Endodermal cell (in vitro differentiated cells): ENCODE results near the gene TXK. TPM values are rescaled to one million over a fixed set of nuclear protein-coding genes. Genes with fewer than 3 reads are reported as not detected.

Experiments
- DNase-seq: peaks from one replicate; pipeline ENCODE4 v3.0.0-alpha.2; 2017
- H3K27ac ChIP-seq: 2 replicates; pipeline ENCODE4 v1.5.1; 2013; ENCODE audit warnings: mild to moderate bottlenecking, low read depth, low read length, moderate library complexity
- H3K27me3 ChIP-seq: 2 replicates; pipeline ENCODE4 v1.6.1; 2013; ENCODE audit warnings: mild to moderate bottlenecking, low read length, moderate library complexity; ENCODE audit not compliant: insufficient read depth, control insufficient read depth, poor library complexity, severe bottlenecking
- H3K36me3 ChIP-seq: 2 replicates; pipeline ENCODE4 v1.7.0; 2013; ENCODE audit warnings: mild to moderate bottlenecking, low read length, moderate library complexity; ENCODE audit not compliant: control insufficient read depth, insufficient read depth
- H3K4me1 ChIP-seq: one replicate; pipeline ENCODE4 v1.7.0; 2013; ENCODE audit warnings: low read length; ENCODE audit not compliant: control insufficient read depth, insufficient read depth
- H3K4me3 ChIP-seq: 2 replicates; pipeline ENCODE4 v1.5.1; 2013; ENCODE audit warnings: mild to moderate bottlenecking, low read length, moderate library complexity
- H3K9ac ChIP-seq: 2 replicates; pipeline ENCODE4 v1.6.1; 2013; ENCODE audit warnings: mild to moderate bottlenecking, low read length, moderate library complexity; ENCODE audit not compliant: poor library complexity, severe bottlenecking; ENCODE audit errors: extremely low read depth
- H3K9me3 ChIP-seq: 2 replicates; pipeline ENCODE4 v1.6.1; 2013; ENCODE audit warnings: mild to moderate bottlenecking, low read length, moderate library complexity; ENCODE audit not compliant: control insufficient read depth
- H3K27ac Mint-ChIP-seq: 2 replicates; pipeline ENCODE4 v1.8.0; 2020; ENCODE audit warnings: mixed read lengths
- H3K27me3 Mint-ChIP-seq: 2 replicates; pipeline ENCODE4 v1.8.0; 2021; ENCODE audit warnings: mild to moderate bottlenecking, mixed read lengths; ENCODE audit not compliant: insufficient read depth
- H3K36me3 Mint-ChIP-seq: 2 replicates; pipeline ENCODE4 v1.8.0; 2020; ENCODE audit warnings: low read depth, mixed read lengths
- H3K4me1 Mint-ChIP-seq: 2 replicates; pipeline ENCODE4 v1.8.0; 2020; ENCODE audit warnings: mixed read lengths
- H3K4me3 Mint-ChIP-seq: 2 replicates; pipeline ENCODE4 v1.8.0; 2020; ENCODE audit warnings: mild to moderate bottlenecking, moderate library complexity, mixed read lengths
- H3K9me3 Mint-ChIP-seq: 2 replicates; pipeline ENCODE4 v1.8.0; 2020; ENCODE audit warnings: mild to moderate bottlenecking, mixed read lengths
- WGBS, 2 experiments: methylation state at CpG; one replicate each; pipeline versions ENCODE4 v1.1.5 to v1.1.7; 2013; ENCODE audit warnings: missing lambda C conversion rate in 2 of 2, mixed read lengths in 1 of 2; ENCODE audit not compliant: insufficient coverage in 1 of 2, insufficient read length in 1 of 2; 5-methylcytosine and 5-hydroxymethylcytosine counted together
- total RNA-seq, 2 donors: library from RNA; stranded (reverse); fragmentation: NEBNext Ultra II Directional in 1 of 2; extraction: Animal tissue kit (Norgen Biotek cat#: 25700) in 1 of 2; gene quantifications; 2 replicates in 1 of 2; 3 replicates in 1 of 2; pipeline ENCODE4 v1.2.1, GENCODE V29; 2021
- TF ChIP-seq, protein P1 (sequence below): fragments of 200-600 bp; sonication (generic); conservative IDR thresholded peaks from 2 replicates; pipeline ENCODE4 v1.5.0; 2021; ENCODE audit warnings: antibody characterized with exemption, mild to moderate bottlenecking

Gene TXK
- total RNA-seq, 2 donors from 2014 or later: 0.66 to 0.68 TPM

DNA sequence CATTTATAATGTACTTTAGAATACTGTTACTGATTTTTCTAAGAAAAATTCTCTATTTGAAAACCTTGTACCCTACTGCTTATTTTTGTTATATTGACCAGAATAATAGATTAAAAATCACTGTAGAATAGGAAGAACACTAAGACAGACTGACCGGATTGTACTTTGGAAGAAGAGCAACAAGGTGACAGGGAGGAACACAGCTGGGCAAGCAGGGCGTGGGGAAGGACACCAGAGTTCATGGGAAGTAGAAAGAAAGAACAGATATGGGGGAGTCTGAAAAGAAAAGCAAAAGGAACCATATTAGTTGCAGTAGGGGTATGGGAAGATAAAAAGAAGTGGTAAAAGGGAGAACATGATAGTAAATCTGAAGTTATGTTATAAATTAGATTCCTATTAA lies 38.6 kb downstream of the TXK start:
- Histone ChIP-seq H3K36me3 (no peaks in the 10 kb centered on the region), H3K4me1 (peaks cover 3% of the 10 kb centered on the region), H3K4me3 (no peak overlapping the region), H3K9ac (no peak overlapping the region), H3K9me3 (no peaks in the 10 kb centered on the region), H3K27me3 (no peaks in the 10 kb centered on the region), H3K27ac (no peak overlapping the region)
- TF ChIP-seq, protein P1, sequence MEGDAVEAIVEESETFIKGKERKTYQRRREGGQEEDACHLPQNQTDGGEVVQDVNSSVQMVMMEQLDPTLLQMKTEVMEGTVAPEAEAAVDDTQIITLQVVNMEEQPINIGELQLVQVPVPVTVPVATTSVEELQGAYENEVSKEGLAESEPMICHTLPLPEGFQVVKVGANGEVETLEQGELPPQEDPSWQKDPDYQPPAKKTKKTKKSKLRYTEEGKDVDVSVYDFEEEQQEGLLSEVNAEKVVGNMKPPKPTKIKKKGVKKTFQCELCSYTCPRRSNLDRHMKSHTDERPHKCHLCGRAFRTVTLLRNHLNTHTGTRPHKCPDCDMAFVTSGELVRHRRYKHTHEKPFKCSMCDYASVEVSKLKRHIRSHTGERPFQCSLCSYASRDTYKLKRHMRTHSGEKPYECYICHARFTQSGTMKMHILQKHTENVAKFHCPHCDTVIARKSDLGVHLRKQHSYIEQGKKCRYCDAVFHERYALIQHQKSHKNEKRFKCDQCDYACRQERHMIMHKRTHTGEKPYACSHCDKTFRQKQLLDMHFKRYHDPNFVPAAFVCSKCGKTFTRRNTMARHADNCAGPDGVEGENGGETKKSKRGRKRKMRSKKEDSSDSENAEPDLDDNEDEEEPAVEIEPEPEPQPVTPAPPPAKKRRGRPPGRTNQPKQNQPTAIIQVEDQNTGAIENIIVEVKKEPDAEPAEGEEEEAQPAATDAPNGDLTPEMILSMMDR: no peak
- Mint-ChIP-seq H3K4me1 (peaks cover 16% of the 10 kb centered on the region), H3K4me3 (no peak overlapping the region), H3K36me3 (no peaks in the 10 kb centered on the region), H3K27me3 (no peaks in the 10 kb centered on the region), H3K9me3 (no peaks in the 10 kb centered on the region), H3K27ac (no peak overlapping the region)
- WGBS, 2 experiments: 84 to 88% methylated on average over 2 of the region's 2 CpGs
- DNase-seq: no peak

DNA sequence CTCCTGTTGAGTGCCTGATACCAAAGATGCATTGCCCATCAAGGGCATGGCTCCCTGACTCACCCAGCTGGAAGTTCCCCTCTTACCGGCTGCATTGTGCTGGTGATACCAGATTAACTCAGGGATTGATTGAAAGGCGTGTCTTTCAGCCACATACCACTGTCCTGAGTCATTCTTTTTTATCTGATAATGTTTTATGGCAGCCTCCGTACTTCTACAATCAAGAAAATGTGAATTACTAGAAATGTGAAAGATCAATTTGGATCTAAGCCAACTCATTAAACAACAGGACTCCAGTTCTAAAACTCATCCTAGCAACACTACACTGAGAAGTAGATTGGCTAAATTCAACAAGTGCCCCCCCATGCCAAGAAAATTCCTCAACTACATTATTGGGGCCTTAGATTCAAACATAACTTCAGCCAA lies 40.0 kb downstream of the TXK start:
- DNase-seq: peak; percentile 61
- H3K4me3 Mint-ChIP-seq: no peak overlapping the region

DNA sequence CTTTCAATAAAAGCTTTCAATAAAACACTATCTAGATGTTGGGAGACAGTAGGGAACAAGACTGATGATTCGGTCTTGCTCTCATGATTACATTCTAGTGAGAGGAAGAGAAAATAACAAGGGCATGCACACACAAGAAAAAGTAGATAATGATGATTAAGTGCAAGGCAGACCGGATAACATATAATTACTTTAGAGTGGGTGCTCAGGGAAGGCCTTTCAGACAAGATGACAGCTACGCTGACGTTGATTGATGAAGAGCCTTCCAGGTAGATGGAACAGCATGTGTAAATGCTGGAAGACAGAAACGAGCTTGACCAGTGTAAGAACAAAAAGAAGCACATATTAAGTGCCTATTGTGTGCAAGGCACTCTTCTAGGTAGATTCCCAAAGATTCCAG lies 43.4 kb downstream of the TXK start:
- peaks cover 1% of the 10 kb centered on the region for H3K9me3 Mint-ChIP-seq
- peaks cover 3% of the 10 kb centered on the region for H3K4me1 ChIP-seq
- no peaks in the 10 kb centered on the region for H3K36me3 ChIP-seq
- no peak overlapping the region for H3K4me3 Mint-ChIP-seq
- TF ChIP-seq, protein P1: no peak
- no peak overlapping the region for H3K27ac Mint-ChIP-seq
- H3K4me3 ChIP-seq: no peak overlapping the region
- no peaks in the 10 kb centered on the region for H3K9me3 ChIP-seq
- H3K27me3 ChIP-seq: no peaks in the 10 kb centered on the region
- no peak for DNase-seq
- H3K4me1 Mint-ChIP-seq: peaks cover 16% of the 10 kb centered on the region
- no peaks in the 10 kb centered on the region for H3K27me3 Mint-ChIP-seq
- H3K9ac ChIP-seq: no peak overlapping the region
- 94 to 95% methylated on average over 5 of the region's 5 CpGs for WGBS, 2 experiments
- no peak overlapping the region for H3K27ac ChIP-seq
- H3K36me3 Mint-ChIP-seq: no peaks in the 10 kb centered on the region

More for the DNA sequence above, 40.0 kb downstream of the TXK start:
- Mint-ChIP-seq H3K27ac (peak overlapping the region; percentile 28), H3K9me3 (no peaks in the 10 kb centered on the region), H3K27me3 (no peaks in the 10 kb centered on the region), H3K36me3 (no peaks in the 10 kb centered on the region), H3K4me1 (peaks cover 16% of the 10 kb centered on the region)
- Histone ChIP-seq H3K27ac (no peak overlapping the region), H3K36me3 (no peaks in the 10 kb centered on the region), H3K4me3 (peak overlapping the region; percentile 34), H3K4me1 (peaks cover 3% of the 10 kb centered on the region), H3K27me3 (no peaks in the 10 kb centered on the region), H3K9me3 (no peaks in the 10 kb centered on the region), H3K9ac (no peak overlapping the region)
- 57 to 71% methylated on average over 1 to 3 of the region's 3 CpGs for WGBS, 2 experiments
- TF ChIP-seq, protein P1: no peak
